K562 (cell line): ENCODE results near the gene SLC6A1. TPM values are rescaled to one million over a fixed set of nuclear protein-coding genes. Genes with fewer than 3 reads are reported as not detected.

Experiments used
- ATAC-seq: fragments of 200-7000 bp; cut with Tn5 transposase; 3 replicates; pipeline ENCODE4 v1.9.1; 2020; ENCODE audit warnings: moderate library complexity
- BruUV-seq: library from RNA; stranded (reverse); fragments of 400-500 nt; replicated peaks from 2 replicates; lab custom pipeline; 2021; lab: Mats Ljungman, UMichigan
- CTCF ChIA-PET: fragments of 300-600 bp; formaldehyde crosslinking; extraction: SDS; loops from one replicate; lab custom pipeline; 2021; ENCODE audit warnings: low intra/inter-chr PET ratio; lab: Yijun Ruan, JAX
- POLR2A ChIA-PET: fragments of 300-600, 350-650 bp; sonication (Branson Sonifier 250); formaldehyde crosslinking; extraction: SDS; loops from one replicate; lab custom pipeline; 2021; ENCODE audit warnings: antibody characterized with exemption, inconsistent platforms; lab: Yijun Ruan, JAX
- DNase-seq, 4 experiments: peaks; one replicate each; pipeline versions ENCODE4 v3.0.0 to v3.0.0-alpha.2; 2011 to 2018; ENCODE audit warnings: low spot score in 3 of 4, mixed read lengths in 3 of 4; ENCODE audit errors: extremely low read depth in 1 of 4
- FAIRE-seq: peaks from 2 replicates; lab custom pipeline; 2011; peaks lifted over from hg19 to GRCh38; lab: Jason Lieb, UNC
- H2AFZ ChIP-seq: 2 replicates; pipeline ENCODE4 v1.6.0; 2011; ENCODE audit warnings: low read depth, low read length, control low read depth, inconsistent platforms
- H3K27ac ChIP-seq: fragments of 200-600 bp; 3 replicates; pipeline ENCODE4 v1.8.0; 2011; ENCODE audit warnings: low read depth, mild to moderate bottlenecking, control low read depth, inconsistent platforms, low read length, moderate library complexity, mixed read lengths; ENCODE audit errors: extremely low read depth
- H3K27me3 ChIP-seq, 2 experiments: fragments of 300-600 bp in 1 of 2; 2 replicates in 1 of 2; 3 replicates in 1 of 2; pipeline versions ENCODE4 v1.6.0 to v1.8.0; 2011; ENCODE audit warnings: inconsistent platforms in 2 of 2, low read length in 2 of 2, mild to moderate bottlenecking in 1 of 2, mixed read lengths in 1 of 2, moderate library complexity in 1 of 2; ENCODE audit not compliant: control insufficient read depth in 2 of 2, insufficient read depth in 2 of 2
- H3K36me3 ChIP-seq: fragments of 300-600 bp; 3 replicates; pipeline ENCODE4 v1.8.0; 2011; ENCODE audit warnings: mild to moderate bottlenecking, low read length, inconsistent platforms; ENCODE audit not compliant: control insufficient read depth, insufficient read depth
- H3K4me1 ChIP-seq, 2 experiments: fragments of 200-600 bp in 1 of 2; replicated peaks in 1 of 2; 2 replicates in 1 of 2; 3 replicates in 1 of 2; pipeline versions ENCODE4 v1.5.1 to v1.8.0; 2011; ENCODE audit warnings: inconsistent platforms in 2 of 2, low read length in 2 of 2, mild to moderate bottlenecking in 1 of 2, mixed read lengths in 1 of 2, moderate library complexity in 1 of 2; ENCODE audit not compliant: control insufficient read depth in 2 of 2, insufficient read depth in 2 of 2
- H3K4me2 ChIP-seq: 2 replicates; pipeline ENCODE4 v1.6.1; 2011; ENCODE audit warnings: low read length, control low read depth, inconsistent platforms, mixed read lengths; ENCODE audit not compliant: insufficient read depth
- H3K4me3 ChIP-seq: fragments of 200-600 bp; sonication (generic), shearing (Covaris generic); 2 replicates; pipeline ENCODE4 v1.5.1; 2016; ENCODE audit warnings: control low read depth, inconsistent platforms
- H3K79me2 ChIP-seq: fragments of 200-600 bp; 3 replicates; pipeline ENCODE4 v1.8.0; 2011; ENCODE audit warnings: low read length, inconsistent platforms; ENCODE audit not compliant: control insufficient read depth, insufficient read depth
- H3K9ac ChIP-seq, 2 experiments: 2 replicates each; pipeline versions ENCODE4 v1.6.0 to v1.6.1; 2011; ENCODE audit warnings: low read depth in 2 of 2, low read length in 2 of 2, control low read depth in 1 of 2, inconsistent platforms in 1 of 2, mild to moderate bottlenecking in 1 of 2, mixed read lengths in 1 of 2; ENCODE audit not compliant: insufficient read depth in 1 of 2
- H3K9me1 ChIP-seq: one replicate; pipeline ENCODE4 v1.6.0; 2011; ENCODE audit warnings: inconsistent platforms, mild to moderate bottlenecking, low read length, moderate library complexity; ENCODE audit not compliant: control insufficient read depth, insufficient read depth
- H3K9me3 ChIP-seq: replicated peaks from 2 replicates; pipeline ENCODE4 v1.5.1; 2011; ENCODE audit warnings: low read depth, low read length, inconsistent platforms; ENCODE audit not compliant: control insufficient read depth, insufficient read depth
- H4K20me1 ChIP-seq: replicated peaks from 2 replicates; pipeline ENCODE4 v1.6.1; 2011; ENCODE audit warnings: low read length, inconsistent platforms, mixed read lengths; ENCODE audit not compliant: control insufficient read depth, insufficient read depth
- C11orf30 ChIP-seq: fragments of 450-650 bp; IDR thresholded peaks from 2 replicates; pipeline ENCODE4 v1.6.1; 2016; ENCODE audit warnings: low read depth, mild to moderate bottlenecking
- CHAMP1 ChIP-seq: fragments of 450-650 bp; IDR thresholded peaks from 2 replicates; pipeline ENCODE4 v1.6.1; 2016; ENCODE audit warnings: mild to moderate bottlenecking
- RB1 ChIP-seq: fragments of 450-650 bp; IDR thresholded peaks from 2 replicates; pipeline ENCODE4 v1.6.1; 2017; ENCODE audit warnings: low read depth, mild to moderate bottlenecking
- RFX1 ChIP-seq: fragments of 450-650 bp; IDR thresholded peaks from 2 replicates; pipeline ENCODE4 v1.6.1; 2016; ENCODE audit warnings: mild to moderate bottlenecking, moderate library complexity
- ZNF263 ChIP-seq: sonication (generic); formaldehyde crosslinking; IDR thresholded peaks from 2 replicates; pipeline ENCODE4 v1.8.0; 2022; ENCODE audit warnings: mild to moderate bottlenecking, missing genetic modification reagents, borderline replicate concordance
- WGBS: fragments of 100-300 bp; shearing (Covaris generic); methylation state at CpG from one replicate; pipeline ENCODE4 v1.1.6; 2016; ENCODE audit warnings: low coverage, mixed read lengths; ENCODE audit not compliant: insufficient coverage; ENCODE audit errors: missing lambda C conversion rate; 5-methylcytosine and 5-hydroxymethylcytosine counted together
- in situ Hi-C: fragments of 300-500 bp; cut with MboI; formaldehyde crosslinking; loops from 4 replicates; pipeline ENCODE4 v1.15.0; 2018; ENCODE audit warnings: inconsistent platforms, mixed read lengths
- intact Hi-C: fragments of 100-400 bp; cut with micrococcal nuclease; formaldehyde crosslinking; loops from 2 replicates; pipeline ENCODE4 v1.14.2; 2022
- polyA plus RNA-seq, 8 experiments: library from polyadenylated mRNA; depleted of rRNA in 4 of 8; stranded (reverse) in 5 of 8; unstranded in 3 of 8; fragments of >200 nt; fragmentation: Nextera tagmentation in 2 of 8; fragmentation: Illumina TruSeq in 1 of 8; extraction: Ambion mirVana in 2 of 8; extraction: Trizol in 1 of 8; gene quantifications; 2 replicates each; pipeline versions ENCODE4 v1.2.1 to v1.2.3, GENCODE V29; 2011 to 2014; ENCODE audit warnings: inconsistent platforms in 1 of 8, missing spikeins in 1 of 8
- total RNA-seq, 7 experiments: library from RNA; depleted of rRNA in 6 of 7; stranded (reverse); fragments of >200 nt in 6 of 7; fragmentation: Illumina TruSeq in 2 of 7; extraction: Trizol in 2 of 7; gene quantifications; 2 replicates each; pipeline versions ENCODE4 v1.2.1 to v1.2.3, GENCODE V29; 2011 to 2021; ENCODE audit warnings: low replicate concordance in 1 of 7

SLC6A1 gene
- total and polyA plus RNA-seq, 9 of the 15 experiments (the other 6 are each of a cell fraction or from before 2014, with no cell fraction given), result not detected

- DNase-seq, result no peak
- peak; percentile 71 for TF ChIP-seq ZNF263
- no peak for TF ChIP-seq C11orf30
- TF ChIP-seq, all 486 proteins: peak for 1
- peaks cover 12% of the 10 kb centered on the region; the same call in 1 of the 2 replicates for H4K20me1 ChIP-seq
- 0% methylated on average over 6 of the region's 7 CpGs for WGBS
- no peak overlapping the region for H3K4me2 ChIP-seq
- POLR2A ChIA-PET, result interaction anchor here (0.6 to 0.7 kb wide), 3 partner anchors 13 to 1480 kb away, joined by 3 to 4 read pairs (median 3); no protein-coding TSS in a partner anchor
- no peak for FAIRE-seq
- BruUV-seq, result no TSS peak
- H3K79me2 ChIP-seq, result no peaks in the 10 kb centered on the region
- no peaks in the 10 kb centered on the region for H3K9me1 ChIP-seq
- in situ Hi-C loops (loop anchor here (5.0 kb wide), 1 partner anchor 101 kb away; no protein-coding TSS in a partner anchor), intact Hi-C loops (no loop called here)
- H3K4me3 ChIP-seq, result no peak overlapping the region
- no peak overlapping the region for H3K9ac ChIP-seq
- H3K4me1 ChIP-seq, result no peaks in the 10 kb centered on the region; a peak in 1 of 5 replicates
- H3K9me3 ChIP-seq, result no peaks in the 10 kb centered on the region
- H3K27ac ChIP-seq, result no peak overlapping the region
- H2AFZ ChIP-seq, result peak overlapping the region; percentile 42; the same call in 1 of the 2 replicates
- CTCF ChIA-PET, result interaction anchor here (1.2 kb wide), 1 partner anchor 108 kb away, joined by 4 read pairs; no protein-coding TSS in a partner anchor
- H3K27me3 ChIP-seq, result peaks cover 0 to 44% of the 10 kb centered on the region in 2 experiments; a peak in 2 of 5 replicates
- no peaks in the 10 kb centered on the region for H3K36me3 ChIP-seq
- ATAC-seq, result no peak
Observed at GRCh38 chr3:10951295-10951926, 41.1 kb upstream of the SLC6A1 start.

GRCh38 chr3:10952525-10952924 is 40.0 kb upstream of the SLC6A1 start:
- Histone ChIP-seq H3K4me2 (no peak overlapping the region), H3K9me3 (no peaks in the 10 kb centered on the region), H2AFZ (no peak overlapping the region), H3K79me2 (no peaks in the 10 kb centered on the region), H3K9ac (no peak overlapping the region), H3K4me3 (no peak overlapping the region), H3K36me3 (no peaks in the 10 kb centered on the region), H3K27me3 (peaks cover 0 to 52% of the 10 kb centered on the region in 2 experiments; a peak in 2 of 5 replicates), H4K20me1 (peaks cover 16% of the 10 kb centered on the region; the same call in 1 of the 2 replicates), H3K4me1 (no peaks in the 10 kb centered on the region; a peak in 1 of 5 replicates), H3K9me1 (no peaks in the 10 kb centered on the region), H3K27ac (no peak overlapping the region)
- POLR2A ChIA-PET, result no interaction called here
- CTCF ChIA-PET, result no interaction called here
- BruUV-seq, result no TSS peak
- DNase-seq (no peak), FAIRE-seq (no peak), ATAC-seq (no peak)
- TF ChIP-seq CHAMP1 (no peak), RFX1 (peak; percentile 76), RB1 (no peak)
- in situ Hi-C loops (loop anchor here (5.0 kb wide), 1 partner anchor 100 kb away; no protein-coding TSS in a partner anchor), intact Hi-C loops (no loop called here)
- 3% methylated on average over 3 of the region's 3 CpGs for WGBS
